ENCODE results near the gene LRR1. TPM values are rescaled to one million over a fixed set of nuclear protein-coding genes. Genes with fewer than 3 reads are reported as not detected.

The LRR1 gene
- total RNA-seq, 1 experiment from 2014 or later: 27.3 TPM

GRCh38 chr14:49550286-49551184 is 48.2 kb upstream of the LRR1 start:
- no peak overlapping the region for H3K4me3 Mint-ChIP-seq (ENCODE audit: low read depth, unreplicated experiment)
- no peaks in the 10 kb centered on the region for H3K36me3 Mint-ChIP-seq (ENCODE audit: insufficient read depth, unreplicated experiment)
- no TSS peak for BruUV-seq (replicated peaks)
- CTCF ChIA-PET: interaction anchor here (1.5 to 1.6 kb wide), 3 partner anchors 52 to 89 kb away, joined by 3 to 13 read pairs (median 4); no protein-coding TSS in a partner anchor
- intact Hi-C loops (cut with micrococcal nuclease; ENCODE audit: unreplicated experiment): no loop called here
- no peak overlapping the region for H3K27ac Mint-ChIP-seq (ENCODE audit: unreplicated experiment)
- no peaks in the 10 kb centered on the region for H3K9me3 Mint-ChIP-seq (ENCODE audit: low read depth, unreplicated experiment)
- TF ChIP-seq CTCF (IDR thresholded peaks at IDR 0.05; ENCODE audit: unreplicated experiment): no peak
- H3K27me3 Mint-ChIP-seq (ENCODE audit: unreplicated experiment): peaks cover 9% of the 10 kb centered on the region
- no peaks in the 10 kb centered on the region for H3K4me1 Mint-ChIP-seq (ENCODE audit: low read depth, unreplicated experiment)
- no peak for DNase-seq

- Mint-ChIP-seq H3K9me3 (ENCODE audit: low read depth, unreplicated experiment) (no peaks in the 10 kb centered on the region), H3K27ac (ENCODE audit: unreplicated experiment) (no peak overlapping the region), H3K4me1 (ENCODE audit: low read depth, unreplicated experiment) (no peaks in the 10 kb centered on the region), H3K4me3 (ENCODE audit: low read depth, unreplicated experiment) (no peak overlapping the region), H3K36me3 (ENCODE audit: insufficient read depth, unreplicated experiment) (no peaks in the 10 kb centered on the region), H3K27me3 (ENCODE audit: unreplicated experiment) (peaks cover 9% of the 10 kb centered on the region)
- DNase-seq: no peak
- intact Hi-C loops (cut with micrococcal nuclease; ENCODE audit: unreplicated experiment): no loop called here
- TF ChIP-seq CTCF (IDR thresholded peaks at IDR 0.05; ENCODE audit: unreplicated experiment): no peak
- no TSS peak for BruUV-seq (replicated peaks)
- CTCF ChIA-PET: interaction anchor here (1.5 kb wide), 1 partner anchor 90 kb away, joined by 13 read pairs; no protein-coding TSS in a partner anchor
Observed at GRCh38 chr14:49551569-49551968, 47.2 kb upstream of the LRR1 start.

GRCh38 chr14:49553106-49553505 is 45.6 kb upstream of the LRR1 start:
- intact Hi-C loops (cut with micrococcal nuclease; ENCODE audit: unreplicated experiment): no loop called here
- peaks cover 9% of the 10 kb centered on the region for H3K27me3 Mint-ChIP-seq (ENCODE audit: unreplicated experiment)
- H3K4me3 Mint-ChIP-seq (ENCODE audit: low read depth, unreplicated experiment): no peak overlapping the region
- no peaks in the 10 kb centered on the region for H3K9me3 Mint-ChIP-seq (ENCODE audit: low read depth, unreplicated experiment)
- CTCF ChIA-PET: interaction anchor here (0.7 to 1.3 kb wide), 2 partner anchors 43 to 46 kb away, joined by 3 to 4 read pairs; partner anchors contain the start of gene LRR1
- no TSS peak for BruUV-seq (replicated peaks)
- H3K27ac Mint-ChIP-seq (ENCODE audit: unreplicated experiment): no peak overlapping the region
- H3K36me3 Mint-ChIP-seq (ENCODE audit: insufficient read depth, unreplicated experiment): no peaks in the 10 kb centered on the region
- no peak for DNase-seq
- H3K4me1 Mint-ChIP-seq (ENCODE audit: low read depth, unreplicated experiment): no peaks in the 10 kb centered on the region
- no peak for TF ChIP-seq CTCF (IDR thresholded peaks at IDR 0.05; ENCODE audit: unreplicated experiment)

- H3K4me1 Mint-ChIP-seq (ENCODE audit: low read depth, unreplicated experiment): no peaks in the 10 kb centered on the region
- DNase-seq: no peak
- no TSS peak for BruUV-seq (replicated peaks)
- CTCF ChIA-PET: no interaction called here
- no peak overlapping the region for H3K27ac Mint-ChIP-seq (ENCODE audit: unreplicated experiment)
- no peak overlapping the region for H3K4me3 Mint-ChIP-seq (ENCODE audit: low read depth, unreplicated experiment)
- peaks cover 9% of the 10 kb centered on the region for H3K27me3 Mint-ChIP-seq (ENCODE audit: unreplicated experiment)
- TF ChIP-seq CTCF (IDR thresholded peaks at IDR 0.05; ENCODE audit: unreplicated experiment): no peak
- no peaks in the 10 kb centered on the region for H3K9me3 Mint-ChIP-seq (ENCODE audit: low read depth, unreplicated experiment)
- intact Hi-C loops (cut with micrococcal nuclease; ENCODE audit: unreplicated experiment): no loop called here
- H3K36me3 Mint-ChIP-seq (ENCODE audit: insufficient read depth, unreplicated experiment): no peaks in the 10 kb centered on the region
Observed at GRCh38 chr14:49553892-49554291, 44.8 kb upstream of the LRR1 start.
